ENCODE data around the gene LMBR1L. TPM values are rescaled to one million over a fixed set of nuclear protein-coding genes. Genes with fewer than 3 reads are reported as not detected.

Gene LMBR1L
- total RNA-seq, 1 experiment from 2014 or later = 78.2 TPM

GRCh38 chr12:49088932-49089330 lies 21.7 kb downstream of the LMBR1L start (continued):
- no peak for TF ChIP-seq ATF6 (CRISPR knock-in tag; IDR thresholded peaks at IDR 0.05)
- TF ChIP-seq FOXJ3 (CRISPR knock-in tag; IDR thresholded peaks at IDR 0.05; ENCODE audit: borderline replicate concordance) = no peak
- TF ChIP-seq PREB (CRISPR knock-in tag; IDR thresholded peaks at IDR 0.05; ENCODE audit: borderline replicate concordance) = no peak
- TF ChIP-seq NFE2L1 (CRISPR knock-in tag; IDR thresholded peaks at IDR 0.05) = no peak
- no peak for TF ChIP-seq ZNF219 (CRISPR knock-in tag; IDR thresholded peaks at IDR 0.05; ENCODE audit: borderline replicate concordance)
- no peak for TF ChIP-seq AFF4 (CRISPR knock-in tag; IDR thresholded peaks at IDR 0.05; ENCODE audit: borderline replicate concordance)
- no peak for TF ChIP-seq FOXP4 (CRISPR knock-in tag; IDR thresholded peaks at IDR 0.05)
- TF ChIP-seq GABPB1 (CRISPR knock-in tag; IDR thresholded peaks at IDR 0.05) = no peak
- TF ChIP-seq ZNF423 (CRISPR knock-in tag; IDR thresholded peaks at IDR 0.05) = no peak
- no peak for TF ChIP-seq ATF2 (CRISPR knock-in tag; IDR thresholded peaks at IDR 0.05; ENCODE audit: borderline replicate concordance, low read depth)

GRCh38 chr12:49088150-49088931 lies 22.3 kb downstream of the LMBR1L start:
- peak overlapping the region; percentile 50 for H3K4me3 Mint-ChIP-seq
- no peaks in the 10 kb centered on the region for H3K36me3 Mint-ChIP-seq
- H3K27me3 Mint-ChIP-seq (ENCODE audit: low read depth) = peaks cover 92% of the 10 kb centered on the region

More at GRCh38 chr12:49088150-49088931, 22.3 kb downstream of the LMBR1L start:
- ChIA-PET POLR2A (interaction anchor here (1.1 kb wide), 1 partner anchor 42 kb away, joined by 4 read pairs; the partner anchor contains the start of gene TUBA1B), CTCF (interaction anchor here (0.6 to 6.5 kb wide), 58 partner anchors 10 to 465 kb away, joined by 3 to 216 read pairs (median 6); partner anchors contain the start of genes DDN, KMT2D, LMBR1L and PRKAG1)
- peaks cover 40% of the 10 kb centered on the region for H3K4me1 Mint-ChIP-seq
- H3K9me3 Mint-ChIP-seq = 0 out of 2 replicates have a peak, but pooled peaks cover 4% of the 10 kb centered on the region
- no peak overlapping the region for H3K27ac Mint-ChIP-seq
- peak; percentile 75 for DNase-seq (ENCODE audit: low spot score)
- ATAC-seq = peak; percentile 78
- peak; percentile 83 for TF ChIP-seq CTCF (IDR thresholded peaks at IDR 0.05)
- no peak for TF ChIP-seq AR (CRISPR knock-in tag; IDR thresholded peaks at IDR 0.05)
- TF ChIP-seq GTF2I (CRISPR knock-in tag; conservative IDR thresholded peaks at IDR 0.05) = no peak
- 0 out of 2 replicates have a peak, but pooled peaks have one; percentile 42 for TF ChIP-seq HMGXB4 (CRISPR knock-in tag; IDR thresholded peaks at IDR 0.05)
- no peak for TF ChIP-seq CREM (CRISPR knock-in tag; IDR thresholded peaks at IDR 0.05)
- 0 out of 2 replicates have a peak, but pooled peaks have one; percentile 25 for TF ChIP-seq ETV6 (CRISPR knock-in tag; IDR thresholded peaks at IDR 0.05)
- TF ChIP-seq ZNF423 (CRISPR knock-in tag; IDR thresholded peaks at IDR 0.05) = peak; percentile 80
